H1 (cell line): ENCODE results near the gene MAP2K5. TPM values are rescaled to one million over a fixed set of nuclear protein-coding genes. Genes with fewer than 3 reads are reported as not detected.
A peak's percentile ranks its signal among the peaks of the same experiment; 100 is the strongest.

Experiments used
- ATF3 ChIP-seq: IDR thresholded peaks from 2 replicates; pipeline ENCODE4 v1.6.1; 2011; ENCODE audit warnings: low read depth, mild to moderate bottlenecking, low read length; ENCODE audit not compliant: insufficient read depth
- BCL11A ChIP-seq, 2 experiments: IDR thresholded peaks; one replicate each; pipeline ENCODE4 v1.6.1; 2011; ENCODE audit warnings: low read depth in 2 of 2, low read length in 2 of 2, mild to moderate bottlenecking in 2 of 2
- BRCA1 ChIP-seq: IDR thresholded peaks from 2 replicates; pipeline ENCODE4 v1.6.1; 2012; ENCODE audit warnings: low read depth, low read length, improper control_type of control experiment
- CBX5 ChIP-seq: fragments of 300-800, 300-1000 bp; sonication (generic); IDR thresholded peaks from 2 replicates; pipeline ENCODE4 v1.7.1; 2016; ENCODE audit warnings: antibody characterized with exemption, low read length, low read depth
- CBX8 ChIP-seq: fragments of 300-800, 300-1000 bp; sonication (generic); IDR thresholded peaks from 2 replicates; pipeline ENCODE4 v1.7.1; 2016; ENCODE audit warnings: low read depth, low read length, borderline replicate concordance
- CEBPB ChIP-seq: IDR thresholded peaks from 2 replicates; pipeline ENCODE4 v1.6.1; 2012; ENCODE audit warnings: low read depth, low read length
- CTBP2 ChIP-seq: IDR thresholded peaks from 2 replicates; pipeline ENCODE4 v1.7.0; 2011; ENCODE audit warnings: borderline replicate concordance, mild to moderate bottlenecking, moderate library complexity, mixed read lengths, low read length; ENCODE audit not compliant: insufficient read depth, insufficient read length
- E2F6 ChIP-seq: IDR thresholded peaks from 2 replicates; pipeline ENCODE4 v1.6.1; 2012; ENCODE audit warnings: inconsistent platforms
- EP300 ChIP-seq, 2 experiments: IDR thresholded peaks; 1 replicate in 1 of 2; 2 replicates in 1 of 2; pipeline ENCODE4 v1.6.1; 2011 to 2012; ENCODE audit warnings: low read depth in 2 of 2, low read length in 2 of 2, mild to moderate bottlenecking in 2 of 2, borderline replicate concordance in 1 of 2, inconsistent platforms in 1 of 2, moderate library complexity in 1 of 2
- EZH2 ChIP-seq: fragments of 200-600 bp; sonication (generic); IDR thresholded peaks from 2 replicates; pipeline ENCODE4 v1.7.1; 2012; ENCODE audit warnings: low read depth, mild to moderate bottlenecking, moderate library complexity, low read length, inconsistent platforms; ENCODE audit not compliant: severe bottlenecking
- HDAC2 ChIP-seq, 2 experiments: fragments of 300-600 bp in 1 of 2; sonication (generic) in 1 of 2; IDR thresholded peaks; 2 replicates each; pipeline ENCODE4 v1.6.1; 2011 to 2012; ENCODE audit warnings: low read depth in 2 of 2, low read length in 2 of 2, mild to moderate bottlenecking in 2 of 2, moderate library complexity in 2 of 2, borderline replicate concordance in 1 of 2, inconsistent platforms in 1 of 2
- JUND ChIP-seq: IDR thresholded peaks from 2 replicates; pipeline ENCODE4 v1.6.1; 2011; ENCODE audit warnings: mild to moderate bottlenecking, improper control_type of control experiment, low read length
- KDM4A ChIP-seq: IDR thresholded peaks from one replicate; pipeline ENCODE4 v1.7.1; 2012; ENCODE audit warnings: low read depth, mild to moderate bottlenecking, moderate library complexity, low read length, inconsistent platforms; ENCODE audit not compliant: severe bottlenecking
- POLR2A ChIP-seq, 2 experiments: IDR thresholded peaks; 1 replicate in 1 of 2; 2 replicates in 1 of 2; pipeline ENCODE4 v1.6.1; 2011; ENCODE audit warnings: low read depth in 2 of 2, low read length in 2 of 2, mild to moderate bottlenecking in 2 of 2; ENCODE audit errors: control extremely low read depth in 1 of 2
- POLR2AphosphoS5 ChIP-seq: IDR thresholded peaks from 2 replicates; pipeline ENCODE4 v1.6.1; 2011; ENCODE audit warnings: low read depth, low read length
- POU5F1 ChIP-seq: IDR thresholded peaks from 2 replicates; pipeline ENCODE4 v1.6.1; 2011; ENCODE audit warnings: low read depth, mild to moderate bottlenecking, low read length, moderate library complexity
- RAD21 ChIP-seq, 2 experiments: IDR thresholded peaks in 1 of 2; conservative IDR thresholded peaks in 1 of 2; 2 replicates each; pipeline ENCODE4 v1.6.1; 2011; ENCODE audit warnings: low read depth in 2 of 2, low read length in 2 of 2, improper control_type of control experiment in 1 of 2, inconsistent platforms in 1 of 2, mild to moderate bottlenecking in 1 of 2, moderate library complexity in 1 of 2
- SIN3A ChIP-seq, 2 experiments: IDR thresholded peaks in 1 of 2; conservative IDR thresholded peaks in 1 of 2; 2 replicates each; pipeline ENCODE4 v1.6.1; 2011 to 2012; ENCODE audit warnings: low read length in 2 of 2, improper control_type of control experiment in 1 of 2, low read depth in 1 of 2, mild to moderate bottlenecking in 1 of 2
- SIRT6 ChIP-seq: IDR thresholded peaks from one replicate; pipeline ENCODE4 v1.7.1; 2012; ENCODE audit warnings: low read length, inconsistent platforms
- TEAD4 ChIP-seq: IDR thresholded peaks from 2 replicates; pipeline ENCODE4 v1.6.1; 2012; ENCODE audit warnings: low read depth, low read length, inconsistent platforms, mixed read lengths
- YY1 ChIP-seq: IDR thresholded peaks from 2 replicates; pipeline ENCODE4 v1.6.1; 2011; ENCODE audit warnings: low read depth, mild to moderate bottlenecking, low read length
- ZNF274 ChIP-seq: IDR thresholded peaks from 2 replicates; pipeline ENCODE4 v1.7.0; 2012; ENCODE audit warnings: low read length, borderline replicate concordance; ENCODE audit errors: extremely low read depth
- polyA plus RNA-seq, 7 experiments: library from polyadenylated mRNA; depleted of rRNA in 3 of 7; stranded (reverse) in 5 of 7; unstranded in 2 of 7; fragments of >200 nt in 5 of 7; fragments of 200-250 nt in 2 of 7; gene quantifications; 1 replicate in 5 of 7; 2 replicates in 1 of 7; 4 replicates in 1 of 7; pipeline versions ENCODE4 v1.2.1 to v1.2.3, GENCODE V29; 2011 to 2013; ENCODE audit warnings: missing spikeins in 2 of 7, mixed read lengths in 2 of 7
- total RNA-seq: library from RNA; stranded (reverse); fragmentation: NEBNext Ultra II Directional; extraction: Animal tissue kit (Norgen Biotek cat#: 25700); gene quantifications from 2 replicates; pipeline ENCODE4 v1.2.1, GENCODE V29; 2021

Gene MAP2K5
- total and polyA plus RNA-seq, 2 of the 8 experiments (the other 6 are each of a cell fraction or from before 2014, with no cell fraction given): 4.4 to 15.8 TPM

GRCh38 chr15:67521029-67521782 lies 21.3 kb upstream of the MAP2K5 start, which contains the start of gene C15orf61 (continued):
- no peak for TF ChIP-seq CEBPB
- no peak for TF ChIP-seq CBX8
- peak in 1 of 2 experiments; percentile 87; a peak in 1 of 4 replicates for TF ChIP-seq HDAC2 (IDR thresholded peaks at IDR 0.05; ENCODE audit: borderline replicate concordance in 1 of 2, low read depth in 2 of 2, low read length in 2 of 2)
- no peak for TF ChIP-seq EZH2
- TF ChIP-seq RAD21 (IDR thresholded peaks at IDR 0.05 in 1 of 2, conservative IDR thresholded peaks at IDR 0.05 in 1 of 2; ENCODE audit: low read depth in 2 of 2, low read length in 2 of 2): no peak
- TF ChIP-seq CBX5: no peak
- TF ChIP-seq KDM4A: peak; percentile 99
- TF ChIP-seq ZNF274: no peak
- peak; percentile 98 for TF ChIP-seq E2F6
- peak; percentile 38 to 47; a peak in 2 of 3 replicates for TF ChIP-seq POLR2A (IDR thresholded peaks at IDR 0.05; ENCODE audit: control extremely low read depth in 1 of 2, low read depth in 2 of 2, low read length in 2 of 2)
- no peak for TF ChIP-seq POU5F1
- no peak for TF ChIP-seq JUND
- no peak for TF ChIP-seq SIRT6
- no peak for TF ChIP-seq BCL11A (IDR thresholded peaks at IDR 0.05; ENCODE audit: low read depth in 2 of 2, low read length in 2 of 2)
- no peak for TF ChIP-seq CTBP2
- no peak for TF ChIP-seq SIN3A (conservative IDR thresholded peaks at IDR 0.05 in 1 of 2, IDR thresholded peaks at IDR 0.05 in 1 of 2; ENCODE audit: low read depth in 1 of 2, low read length in 2 of 2)
- TF ChIP-seq TEAD4: 0 out of 2 replicates have a peak, but pooled peaks have one; percentile 12
- TF ChIP-seq ATF3: no peak
- no peak for TF ChIP-seq YY1
- peak in 1 of 2 experiments; percentile 26; a peak in 1 of 3 replicates for TF ChIP-seq EP300 (IDR thresholded peaks at IDR 0.05; ENCODE audit: borderline replicate concordance in 1 of 2, low read depth in 2 of 2, low read length in 2 of 2)
- peak; percentile 5; the same call in 1 of the 2 replicates for TF ChIP-seq POLR2AphosphoS5
- TF ChIP-seq BRCA1: peak; percentile 36; the same call in 1 of the 2 replicates
